ENCODE results near the gene FGD2. TPM values are rescaled to one million over a fixed set of nuclear protein-coding genes. Genes with fewer than 3 reads are reported as not detected.

The FGD2 gene
- total RNA-seq, 1 experiment from 2014 or later: 0.19 TPM

- CTCF ChIA-PET: interaction anchor here (0.6 to 3.3 kb wide), 5 partner anchors 19 to 1142 kb away, joined by 3 to 20 read pairs (median 5); no protein-coding TSS in a partner anchor
- H3K27me3 Mint-ChIP-seq (ENCODE audit: unreplicated experiment): no peaks in the 10 kb centered on the region
- H3K27ac Mint-ChIP-seq (ENCODE audit: unreplicated experiment): no peak overlapping the region
- no TSS peak for BruUV-seq (replicated peaks)
- H3K4me1 Mint-ChIP-seq (ENCODE audit: low read depth, unreplicated experiment): peaks cover 24% of the 10 kb centered on the region
- H3K36me3 Mint-ChIP-seq (ENCODE audit: insufficient read depth, unreplicated experiment): peaks cover 6% of the 10 kb centered on the region
- peak; percentile 51 for DNase-seq
- TF ChIP-seq CTCF (IDR thresholded peaks at IDR 0.05; ENCODE audit: unreplicated experiment): no peak
- no peak overlapping the region for H3K4me3 Mint-ChIP-seq (ENCODE audit: low read depth, unreplicated experiment)
- intact Hi-C loops (cut with micrococcal nuclease; ENCODE audit: unreplicated experiment): no loop called here
- no peaks in the 10 kb centered on the region for H3K9me3 Mint-ChIP-seq (ENCODE audit: low read depth, unreplicated experiment)
Measured at GRCh38 chr6:37048851-37049757, 43.6 kb downstream of the FGD2 start.

DNA sequence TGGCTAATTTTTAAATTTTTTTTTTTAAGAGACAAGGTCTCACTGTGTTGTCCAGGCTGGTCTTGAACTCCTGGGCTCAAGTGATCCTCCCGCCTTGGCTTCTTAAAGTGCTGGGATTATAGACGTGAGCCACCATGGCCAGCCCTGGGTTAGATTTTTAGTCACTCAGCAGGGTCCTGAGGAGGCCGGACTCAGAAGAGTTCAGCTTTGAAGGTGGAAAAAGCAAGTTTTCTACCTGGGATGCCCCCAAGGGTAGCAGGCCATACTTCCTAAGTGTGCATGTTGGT, 44.2 kb downstream of the FGD2 start:
- Mint-ChIP-seq H3K9me3 (ENCODE audit: low read depth, unreplicated experiment) (no peaks in the 10 kb centered on the region), H3K27me3 (ENCODE audit: unreplicated experiment) (no peaks in the 10 kb centered on the region), H3K36me3 (ENCODE audit: insufficient read depth, unreplicated experiment) (peaks cover 6% of the 10 kb centered on the region), H3K4me3 (ENCODE audit: low read depth, unreplicated experiment) (no peak overlapping the region), H3K27ac (ENCODE audit: unreplicated experiment) (no peak overlapping the region), H3K4me1 (ENCODE audit: low read depth, unreplicated experiment) (peaks cover 30% of the 10 kb centered on the region)
- no peak for TF ChIP-seq CTCF (IDR thresholded peaks at IDR 0.05; ENCODE audit: unreplicated experiment)
- CTCF ChIA-PET: interaction anchor here (0.6 to 3.5 kb wide), 4 partner anchors 19 to 1142 kb away, joined by 3 to 43 read pairs (median 12); partner anchors contain the start of gene PIM1
- DNase-seq: no peak
- no TSS peak for BruUV-seq (replicated peaks)
- intact Hi-C loops (cut with micrococcal nuclease; ENCODE audit: unreplicated experiment): no loop called here

GRCh38 chr6:37050045-37050853, 44.8 kb downstream of the FGD2 start:
- BruUV-seq (replicated peaks): no TSS peak
- TF ChIP-seq CTCF (IDR thresholded peaks at IDR 0.05; ENCODE audit: unreplicated experiment): no peak
- H3K4me3 Mint-ChIP-seq (ENCODE audit: low read depth, unreplicated experiment): no peak overlapping the region
- no peaks in the 10 kb centered on the region for H3K9me3 Mint-ChIP-seq (ENCODE audit: low read depth, unreplicated experiment)
- intact Hi-C loops (cut with micrococcal nuclease; ENCODE audit: unreplicated experiment): no loop called here
- CTCF ChIA-PET: interaction anchor here (0.7 to 4.2 kb wide), 7 partner anchors 14 to 160 kb away, joined by 3 to 43 read pairs (median 15); partner anchors contain the start of gene PIM1
- H3K4me1 Mint-ChIP-seq (ENCODE audit: low read depth, unreplicated experiment): peaks cover 36% of the 10 kb centered on the region
- no peaks in the 10 kb centered on the region for H3K27me3 Mint-ChIP-seq (ENCODE audit: unreplicated experiment)
- DNase-seq: no peak
- H3K36me3 Mint-ChIP-seq (ENCODE audit: insufficient read depth, unreplicated experiment): peaks cover 6% of the 10 kb centered on the region
- H3K27ac Mint-ChIP-seq (ENCODE audit: unreplicated experiment): no peak overlapping the region

DNA sequence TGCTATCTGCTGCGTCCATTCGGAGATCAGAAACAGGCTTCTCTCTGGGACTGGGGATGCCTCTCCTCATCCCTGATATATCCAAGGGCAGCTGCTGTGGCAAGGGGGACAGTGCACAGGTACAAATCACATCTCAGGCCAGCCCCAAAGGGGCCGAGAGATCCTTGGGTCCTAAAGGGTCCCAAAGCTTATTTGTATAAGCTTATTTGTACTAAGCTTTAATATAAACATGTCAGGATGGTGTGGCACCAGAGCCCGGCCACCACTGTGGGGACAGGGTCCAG, 45.3 kb downstream of the FGD2 start:
- intact Hi-C loops (cut with micrococcal nuclease; ENCODE audit: unreplicated experiment): loop anchor here (1.0 kb wide), 1 partner anchor 122 kb away; no protein-coding TSS in a partner anchor
- no TSS peak for BruUV-seq (replicated peaks)
- no peak overlapping the region for H3K27ac Mint-ChIP-seq (ENCODE audit: unreplicated experiment)
- peaks cover 6% of the 10 kb centered on the region for H3K36me3 Mint-ChIP-seq (ENCODE audit: insufficient read depth, unreplicated experiment)
- H3K9me3 Mint-ChIP-seq (ENCODE audit: low read depth, unreplicated experiment): no peaks in the 10 kb centered on the region
- H3K4me1 Mint-ChIP-seq (ENCODE audit: low read depth, unreplicated experiment): peaks cover 41% of the 10 kb centered on the region
- no peaks in the 10 kb centered on the region for H3K27me3 Mint-ChIP-seq (ENCODE audit: unreplicated experiment)
- CTCF ChIA-PET: interaction anchor here (0.7 to 4.2 kb wide), 7 partner anchors 14 to 160 kb away, joined by 3 to 43 read pairs (median 15); partner anchors contain the start of gene PIM1
- no peak for DNase-seq
- no peak overlapping the region for H3K4me3 Mint-ChIP-seq (ENCODE audit: low read depth, unreplicated experiment)
- no peak for TF ChIP-seq CTCF (IDR thresholded peaks at IDR 0.05; ENCODE audit: unreplicated experiment)
